ENCODE results near the gene ZBTB17.

- TF ChIP-seq, protein P1, sequence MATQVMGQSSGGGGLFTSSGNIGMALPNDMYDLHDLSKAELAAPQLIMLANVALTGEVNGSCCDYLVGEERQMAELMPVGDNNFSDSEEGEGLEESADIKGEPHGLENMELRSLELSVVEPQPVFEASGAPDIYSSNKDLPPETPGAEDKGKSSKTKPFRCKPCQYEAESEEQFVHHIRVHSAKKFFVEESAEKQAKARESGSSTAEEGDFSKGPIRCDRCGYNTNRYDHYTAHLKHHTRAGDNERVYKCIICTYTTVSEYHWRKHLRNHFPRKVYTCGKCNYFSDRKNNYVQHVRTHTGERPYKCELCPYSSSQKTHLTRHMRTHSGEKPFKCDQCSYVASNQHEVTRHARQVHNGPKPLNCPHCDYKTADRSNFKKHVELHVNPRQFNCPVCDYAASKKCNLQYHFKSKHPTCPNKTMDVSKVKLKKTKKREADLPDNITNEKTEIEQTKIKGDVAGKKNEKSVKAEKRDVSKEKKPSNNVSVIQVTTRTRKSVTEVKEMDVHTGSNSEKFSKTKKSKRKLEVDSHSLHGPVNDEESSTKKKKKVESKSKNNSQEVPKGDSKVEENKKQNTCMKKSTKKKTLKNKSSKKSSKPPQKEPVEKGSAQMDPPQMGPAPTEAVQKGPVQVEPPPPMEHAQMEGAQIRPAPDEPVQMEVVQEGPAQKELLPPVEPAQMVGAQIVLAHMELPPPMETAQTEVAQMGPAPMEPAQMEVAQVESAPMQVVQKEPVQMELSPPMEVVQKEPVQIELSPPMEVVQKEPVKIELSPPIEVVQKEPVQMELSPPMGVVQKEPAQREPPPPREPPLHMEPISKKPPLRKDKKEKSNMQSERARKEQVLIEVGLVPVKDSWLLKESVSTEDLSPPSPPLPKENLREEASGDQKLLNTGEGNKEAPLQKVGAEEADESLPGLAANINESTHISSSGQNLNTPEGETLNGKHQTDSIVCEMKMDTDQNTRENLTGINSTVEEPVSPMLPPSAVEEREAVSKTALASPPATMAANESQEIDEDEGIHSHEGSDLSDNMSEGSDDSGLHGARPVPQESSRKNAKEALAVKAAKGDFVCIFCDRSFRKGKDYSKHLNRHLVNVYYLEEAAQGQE (IDR thresholded peaks at IDR 0.05; ENCODE audit: insufficient replicate concordance, low read depth) = no peak
- TF ChIP-seq, protein P2, sequence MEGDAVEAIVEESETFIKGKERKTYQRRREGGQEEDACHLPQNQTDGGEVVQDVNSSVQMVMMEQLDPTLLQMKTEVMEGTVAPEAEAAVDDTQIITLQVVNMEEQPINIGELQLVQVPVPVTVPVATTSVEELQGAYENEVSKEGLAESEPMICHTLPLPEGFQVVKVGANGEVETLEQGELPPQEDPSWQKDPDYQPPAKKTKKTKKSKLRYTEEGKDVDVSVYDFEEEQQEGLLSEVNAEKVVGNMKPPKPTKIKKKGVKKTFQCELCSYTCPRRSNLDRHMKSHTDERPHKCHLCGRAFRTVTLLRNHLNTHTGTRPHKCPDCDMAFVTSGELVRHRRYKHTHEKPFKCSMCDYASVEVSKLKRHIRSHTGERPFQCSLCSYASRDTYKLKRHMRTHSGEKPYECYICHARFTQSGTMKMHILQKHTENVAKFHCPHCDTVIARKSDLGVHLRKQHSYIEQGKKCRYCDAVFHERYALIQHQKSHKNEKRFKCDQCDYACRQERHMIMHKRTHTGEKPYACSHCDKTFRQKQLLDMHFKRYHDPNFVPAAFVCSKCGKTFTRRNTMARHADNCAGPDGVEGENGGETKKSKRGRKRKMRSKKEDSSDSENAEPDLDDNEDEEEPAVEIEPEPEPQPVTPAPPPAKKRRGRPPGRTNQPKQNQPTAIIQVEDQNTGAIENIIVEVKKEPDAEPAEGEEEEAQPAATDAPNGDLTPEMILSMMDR (IDR thresholded peaks at IDR 0.05; ENCODE audit: insufficient read depth, low read length) = no peak
- no peak for TF ChIP-seq SPI1 (IDR thresholded peaks at IDR 0.05; ENCODE audit: borderline replicate concordance, low read depth)
Measured at GRCh38 chr1:15966956-15967344, 9.0 kb downstream of the ZBTB17 start.
